ENCODE results near the gene LTF.

Gene LTF

DNA sequence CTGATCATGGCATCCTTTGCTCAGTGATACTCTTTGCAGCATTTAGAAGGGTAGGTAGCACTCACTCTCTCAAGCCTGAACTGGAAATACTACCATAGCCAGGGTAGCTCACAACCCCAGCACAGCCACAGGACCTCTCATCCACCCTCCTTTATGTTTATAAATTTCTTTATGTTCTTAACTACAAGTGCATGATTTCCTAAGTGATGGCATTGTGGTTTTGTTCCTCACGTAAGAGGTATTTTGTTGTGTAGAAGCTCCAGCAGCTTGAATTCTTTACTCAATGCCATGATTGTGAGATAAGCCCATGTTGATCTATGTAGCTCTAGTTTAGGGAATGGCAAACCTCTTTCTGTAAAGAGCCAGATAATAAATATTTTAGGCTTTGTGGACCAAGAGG lies 25.2 kb upstream of the LTF start:
- Histone ChIP-seq H3K36me3 (ENCODE audit: low read depth) (no peaks in the 10 kb centered on the region), H3K27me3 (ENCODE audit: insufficient read depth, poor library complexity, severe bottlenecking) (no peaks in the 10 kb centered on the region), H3K9me3 (ENCODE audit: severe bottlenecking) (no peaks in the 10 kb centered on the region), H3K4me1 (ENCODE audit: insufficient read depth, poor library complexity, severe bottlenecking) (peaks cover 9% of the 10 kb centered on the region), H3K4me3 (ENCODE audit: severe bottlenecking) (no peak overlapping the region), H3K27ac (ENCODE audit: poor library complexity, severe bottlenecking) (no peak overlapping the region)
- no peak for ATAC-seq (ENCODE audit: low read depth)
- TF ChIP-seq, protein P1, sequence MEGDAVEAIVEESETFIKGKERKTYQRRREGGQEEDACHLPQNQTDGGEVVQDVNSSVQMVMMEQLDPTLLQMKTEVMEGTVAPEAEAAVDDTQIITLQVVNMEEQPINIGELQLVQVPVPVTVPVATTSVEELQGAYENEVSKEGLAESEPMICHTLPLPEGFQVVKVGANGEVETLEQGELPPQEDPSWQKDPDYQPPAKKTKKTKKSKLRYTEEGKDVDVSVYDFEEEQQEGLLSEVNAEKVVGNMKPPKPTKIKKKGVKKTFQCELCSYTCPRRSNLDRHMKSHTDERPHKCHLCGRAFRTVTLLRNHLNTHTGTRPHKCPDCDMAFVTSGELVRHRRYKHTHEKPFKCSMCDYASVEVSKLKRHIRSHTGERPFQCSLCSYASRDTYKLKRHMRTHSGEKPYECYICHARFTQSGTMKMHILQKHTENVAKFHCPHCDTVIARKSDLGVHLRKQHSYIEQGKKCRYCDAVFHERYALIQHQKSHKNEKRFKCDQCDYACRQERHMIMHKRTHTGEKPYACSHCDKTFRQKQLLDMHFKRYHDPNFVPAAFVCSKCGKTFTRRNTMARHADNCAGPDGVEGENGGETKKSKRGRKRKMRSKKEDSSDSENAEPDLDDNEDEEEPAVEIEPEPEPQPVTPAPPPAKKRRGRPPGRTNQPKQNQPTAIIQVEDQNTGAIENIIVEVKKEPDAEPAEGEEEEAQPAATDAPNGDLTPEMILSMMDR (IDR thresholded peaks at IDR 0.05; ENCODE audit: poor library complexity, severe bottlenecking) = no peak
- DNase-seq (ENCODE audit: low spot score) = no peak

DNA sequence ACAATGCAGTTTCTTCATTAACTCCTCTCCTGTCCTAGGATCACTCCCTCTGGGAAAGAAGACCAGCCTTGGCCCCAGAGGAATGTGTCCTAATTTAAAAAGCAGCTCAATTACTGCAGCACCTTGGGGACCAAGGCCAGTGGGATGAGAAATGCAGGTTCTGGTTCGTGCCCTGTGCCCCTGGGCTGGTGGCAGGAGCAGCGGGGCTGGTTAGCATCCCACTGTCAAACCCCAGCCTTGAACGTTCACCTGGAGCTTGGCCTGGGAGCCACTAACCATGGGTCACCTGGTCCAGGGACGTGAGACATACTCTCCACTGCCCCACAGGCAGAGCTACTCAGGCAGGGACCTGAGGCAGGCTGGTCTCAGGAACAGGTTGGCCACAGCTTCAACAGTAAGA lies 24.7 kb upstream of the LTF start:
- Histone ChIP-seq H3K4me1 (ENCODE audit: insufficient read depth, poor library complexity, severe bottlenecking) (peaks cover 9% of the 10 kb centered on the region), H3K27ac (ENCODE audit: poor library complexity, severe bottlenecking) (no peak overlapping the region), H3K27me3 (ENCODE audit: insufficient read depth, poor library complexity, severe bottlenecking) (no peaks in the 10 kb centered on the region), H3K4me3 (ENCODE audit: severe bottlenecking) (no peak overlapping the region), H3K9me3 (ENCODE audit: severe bottlenecking) (no peaks in the 10 kb centered on the region), H3K36me3 (ENCODE audit: low read depth) (no peaks in the 10 kb centered on the region)
- TF ChIP-seq, protein P1 (IDR thresholded peaks at IDR 0.05; ENCODE audit: poor library complexity, severe bottlenecking) = no peak
- ATAC-seq (ENCODE audit: low read depth) = no peak
- no peak for DNase-seq (ENCODE audit: low spot score)

DNA sequence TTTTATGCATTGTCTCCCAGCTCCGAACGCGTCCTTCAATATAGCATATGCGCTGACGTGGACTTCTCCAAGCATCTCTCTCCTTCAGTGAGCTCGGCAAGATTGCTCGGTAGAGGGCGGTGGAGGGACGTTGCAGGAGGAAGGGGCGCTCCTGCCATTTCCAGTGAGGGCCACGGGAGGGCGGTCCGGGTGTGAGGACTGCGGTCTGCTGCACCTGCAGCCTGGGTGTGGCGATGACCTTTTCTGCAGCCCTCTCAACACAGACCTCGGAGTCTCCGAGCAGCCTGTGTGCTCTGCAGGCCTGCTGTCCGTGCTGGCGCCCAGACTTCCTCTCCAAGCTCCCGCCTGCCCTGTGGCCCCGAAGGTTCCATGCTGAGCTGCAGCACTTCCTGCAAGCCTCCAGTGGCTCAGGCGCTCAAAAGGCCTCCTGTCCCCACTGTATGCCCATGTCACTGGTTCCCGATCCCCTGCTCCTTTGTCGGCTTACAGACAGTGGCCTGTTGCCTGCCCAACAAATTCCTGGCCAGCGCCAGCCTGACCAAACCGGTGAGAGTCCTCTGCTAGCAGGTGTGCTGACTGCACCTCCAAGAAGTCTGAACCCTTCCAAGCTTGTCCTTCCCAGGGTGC lies 24.1 kb upstream of the LTF start:
- Histone ChIP-seq H3K4me3 (ENCODE audit: severe bottlenecking) (no peak overlapping the region), H3K4me1 (ENCODE audit: insufficient read depth, poor library complexity, severe bottlenecking) (peaks cover 9% of the 10 kb centered on the region), H3K9me3 (ENCODE audit: severe bottlenecking) (no peaks in the 10 kb centered on the region), H3K27ac (ENCODE audit: poor library complexity, severe bottlenecking) (no peak overlapping the region), H3K27me3 (ENCODE audit: insufficient read depth, poor library complexity, severe bottlenecking) (no peaks in the 10 kb centered on the region), H3K36me3 (ENCODE audit: low read depth) (no peaks in the 10 kb centered on the region)
- peak; percentile 88 for DNase-seq (ENCODE audit: low spot score)
- TF ChIP-seq, protein P1 (IDR thresholded peaks at IDR 0.05; ENCODE audit: poor library complexity, severe bottlenecking) = peak; percentile 95
- peak; percentile 93 for ATAC-seq (ENCODE audit: low read depth)

DNA sequence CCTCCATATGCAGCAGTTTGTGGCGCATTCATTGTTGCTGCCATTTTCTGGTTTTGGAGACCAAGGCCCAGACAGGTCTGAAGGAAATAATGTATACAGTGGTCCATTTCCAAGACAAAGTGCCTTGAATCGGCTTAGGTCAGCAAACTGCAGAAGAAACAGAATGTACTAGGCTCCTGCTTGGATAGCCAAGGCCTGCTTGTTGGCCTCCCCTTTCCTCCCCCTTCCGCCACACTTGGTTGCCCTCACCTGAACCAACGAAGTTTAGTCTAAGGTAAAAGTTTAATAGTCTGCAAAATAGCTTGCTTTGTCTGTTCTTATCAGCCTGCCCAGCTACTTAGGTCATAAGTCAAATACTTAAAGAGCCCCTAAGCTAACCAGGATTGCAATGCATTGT lies 21.1 kb upstream of the LTF start:
- TF ChIP-seq, protein P1 (IDR thresholded peaks at IDR 0.05; ENCODE audit: poor library complexity, severe bottlenecking) = no peak
- Histone ChIP-seq H3K27me3 (ENCODE audit: insufficient read depth, poor library complexity, severe bottlenecking) (no peaks in the 10 kb centered on the region), H3K4me3 (ENCODE audit: severe bottlenecking) (no peak overlapping the region), H3K36me3 (ENCODE audit: low read depth) (no peaks in the 10 kb centered on the region), H3K9me3 (ENCODE audit: severe bottlenecking) (no peaks in the 10 kb centered on the region), H3K4me1 (ENCODE audit: insufficient read depth, poor library complexity, severe bottlenecking) (peaks cover 3% of the 10 kb centered on the region), H3K27ac (ENCODE audit: poor library complexity, severe bottlenecking) (no peak overlapping the region)
- ATAC-seq (ENCODE audit: low read depth) (no peak), DNase-seq (ENCODE audit: low spot score) (no peak)

DNA sequence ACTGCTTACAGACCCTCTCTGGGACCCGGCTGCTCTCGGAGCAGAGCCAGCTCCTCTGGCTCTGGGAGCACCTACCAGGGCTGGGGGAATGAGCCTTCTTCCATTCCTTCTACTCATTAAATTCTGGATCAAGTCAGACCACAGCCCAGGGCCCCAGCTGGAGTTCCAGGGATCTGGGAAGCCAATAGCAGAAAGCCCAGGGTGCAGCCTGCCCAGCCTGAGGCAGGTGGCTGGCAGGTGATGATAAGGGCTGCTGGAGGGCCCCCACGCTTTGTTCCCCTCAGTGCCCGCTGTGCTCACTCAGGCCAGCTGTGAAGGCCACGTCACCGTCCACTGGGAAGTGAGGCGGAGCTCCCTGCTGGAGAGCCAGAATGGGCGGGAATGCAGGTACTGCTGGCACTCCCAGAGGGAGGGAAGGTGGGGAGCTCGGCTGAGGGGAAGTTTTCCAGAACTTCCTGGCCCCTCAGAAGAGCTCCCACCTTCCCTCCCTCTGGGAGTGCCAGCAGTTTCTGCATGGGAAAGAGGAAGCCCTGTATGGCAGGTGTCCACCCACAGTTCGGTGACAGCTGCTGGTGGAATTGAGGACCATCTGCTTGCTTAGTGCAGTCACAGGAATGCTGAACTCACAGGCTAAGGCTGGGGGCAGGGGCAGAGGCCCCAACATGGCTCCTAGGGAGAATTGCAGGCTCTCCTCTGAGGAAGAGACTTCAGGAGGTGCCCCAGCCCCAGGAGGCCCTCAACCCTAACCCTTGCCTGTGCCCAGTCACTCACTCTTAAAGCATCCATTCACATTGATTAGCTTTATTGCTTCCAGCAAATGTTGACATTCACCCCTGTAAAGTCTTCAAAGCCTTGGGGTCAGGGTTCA lies 20.4 kb upstream of the LTF start:
- H3K27ac ChIP-seq (ENCODE audit: poor library complexity, severe bottlenecking) = no peak overlapping the region
- DNase-seq (ENCODE audit: low spot score) (no peak), ATAC-seq (ENCODE audit: low read depth) (no peak)
- TF ChIP-seq, protein P1 (IDR thresholded peaks at IDR 0.05; ENCODE audit: poor library complexity, severe bottlenecking) = no peak
- H3K9me3 ChIP-seq (ENCODE audit: severe bottlenecking) = no peaks in the 10 kb centered on the region
- H3K36me3 ChIP-seq (ENCODE audit: low read depth) = no peaks in the 10 kb centered on the region
- no peaks in the 10 kb centered on the region for H3K27me3 ChIP-seq (ENCODE audit: insufficient read depth, poor library complexity, severe bottlenecking)
- H3K4me3 ChIP-seq (ENCODE audit: severe bottlenecking) = no peak overlapping the region
- H3K4me1 ChIP-seq (ENCODE audit: insufficient read depth, poor library complexity, severe bottlenecking) = peaks cover 3% of the 10 kb centered on the region

All from RWPE2 (cell line).